HG03442 (cell line): ENCODE results near the gene OR2A12.
"Not testable (repeated sequence)": the region's sequence is repeated elsewhere in the genome, so short reads cannot be mapped to it uniquely, and the experiment has no call there.

ENCODE experiments used
- ATAC-seq: cut with Tn5 transposase; IDR thresholded peaks from one replicate; pipeline ENCODE4 v1.9.1; 2021; ENCODE audit warnings: mild to moderate bottlenecking, moderate library complexity; ENCODE audit not compliant: unreplicated experiment

Gene OR2A12

DNA sequence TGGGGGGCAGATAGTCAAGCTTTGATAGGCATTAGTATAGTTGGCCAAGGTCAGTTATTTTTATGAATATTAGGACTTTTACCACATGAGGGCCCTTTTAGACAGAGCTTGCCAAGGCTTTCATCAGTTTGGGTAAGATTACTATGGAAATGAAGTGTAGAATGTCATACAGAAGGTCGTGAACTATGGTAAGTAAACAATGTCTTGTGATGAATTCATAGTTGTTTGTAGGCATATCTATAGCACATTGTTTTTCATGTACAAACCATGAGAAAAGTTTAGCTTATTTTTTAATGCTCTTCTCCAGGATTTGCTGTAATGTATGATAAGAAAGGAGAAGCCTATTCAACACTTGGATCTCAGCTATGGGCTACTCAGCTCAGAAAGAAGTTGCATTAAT, 27.6 kb downstream of the OR2A12 start:
- ATAC-seq: no peak

DNA sequence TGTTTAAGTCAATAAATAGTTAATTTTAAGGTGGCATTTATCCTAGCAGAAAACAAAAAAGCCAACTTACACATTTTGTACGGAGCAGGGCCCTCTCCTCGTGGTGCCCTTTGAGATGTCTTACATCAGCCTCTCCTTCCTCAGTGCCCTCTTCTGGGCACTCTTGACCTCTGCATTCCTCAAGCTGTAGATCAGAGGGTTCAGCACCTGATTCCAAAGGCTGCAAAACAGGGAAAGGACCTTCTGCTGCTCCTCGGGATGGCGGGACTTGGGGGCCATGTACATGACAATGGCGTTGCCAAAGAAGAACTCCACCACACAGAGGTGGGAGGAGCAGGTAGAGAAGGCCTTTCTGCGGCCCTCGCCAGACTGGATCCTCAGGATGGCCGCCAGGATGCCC, 32.3 kb downstream of the OR2A12 start:
- no peak for ATAC-seq

DNA sequence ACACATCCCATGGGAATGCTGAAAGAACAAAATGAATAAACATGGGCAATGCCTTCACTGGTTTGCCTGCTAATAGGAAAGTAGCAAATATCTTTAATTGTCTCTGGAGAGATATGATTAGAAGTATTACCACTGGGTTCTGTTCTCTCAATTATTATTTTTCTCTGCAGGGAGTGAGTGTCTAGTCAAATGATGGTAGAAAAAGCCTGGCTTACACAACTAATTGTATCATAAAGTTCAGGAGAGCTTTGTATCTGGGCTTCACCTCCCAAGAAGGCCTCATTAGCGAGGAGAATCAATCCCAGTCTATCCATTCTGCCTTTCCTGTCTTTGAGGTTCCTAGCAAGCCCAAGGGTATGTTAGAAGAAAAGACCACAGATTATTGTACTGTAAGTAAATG, 36.8 kb downstream of the OR2A12 start, which contains the start of gene OR2A14:
OR2A14 (plus strand) TSS at position 301 of the 400 bp plus-strand sequence. CDS start 5,937 bp downstream, outside the sequence.
- no peak for ATAC-seq

DNA sequence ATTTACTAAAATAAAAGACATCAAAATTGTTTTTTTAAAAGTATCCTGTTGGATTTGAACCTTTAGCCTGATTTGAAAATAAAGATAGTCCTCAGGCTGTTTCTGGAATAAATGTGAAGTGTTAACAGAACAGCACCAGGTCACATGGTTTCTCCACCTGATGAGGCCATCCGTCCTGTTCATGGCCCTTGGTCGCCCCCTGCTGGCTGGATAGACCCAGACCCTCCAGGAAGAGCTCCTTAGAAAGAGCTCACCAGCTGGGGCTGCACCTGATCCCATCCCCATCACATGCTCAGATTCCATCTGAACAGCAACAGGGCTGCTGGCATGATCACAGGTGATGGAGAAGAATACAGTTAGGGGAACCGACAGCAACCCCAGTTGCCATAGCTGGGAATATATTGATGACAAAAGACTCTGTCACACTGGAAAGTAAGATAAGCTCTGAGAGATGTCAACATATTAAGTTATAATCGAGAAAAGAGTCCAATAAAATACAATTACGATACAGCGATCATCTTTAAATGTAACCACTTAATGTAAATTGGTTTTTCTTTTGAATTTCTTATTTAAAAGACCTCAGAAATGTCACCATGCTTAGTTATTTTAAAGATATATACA, 41.7 kb downstream of the OR2A12 start:
- peak; percentile 100 for ATAC-seq

DNA sequence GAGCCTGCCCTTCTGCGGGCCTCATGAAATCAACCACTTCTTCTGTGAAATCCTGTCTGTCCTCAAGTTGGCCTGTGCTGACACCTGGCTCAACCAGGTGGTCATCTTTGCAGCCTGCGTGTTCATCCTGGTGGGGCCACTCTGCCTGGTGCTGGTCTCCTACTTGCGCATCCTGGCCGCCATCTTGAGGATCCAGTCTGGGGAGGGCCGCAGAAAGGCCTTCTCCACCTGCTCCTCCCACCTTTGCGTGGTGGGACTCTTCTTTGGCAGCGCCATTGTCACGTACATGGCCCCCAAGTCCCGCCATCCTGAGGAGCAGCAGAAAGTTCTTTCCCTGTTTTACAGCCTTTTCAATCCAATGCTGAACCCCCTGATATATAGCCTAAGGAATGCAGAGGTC, 43.5 kb downstream of the OR2A12 start:
- not testable (repeated sequence) for ATAC-seq

DNA sequence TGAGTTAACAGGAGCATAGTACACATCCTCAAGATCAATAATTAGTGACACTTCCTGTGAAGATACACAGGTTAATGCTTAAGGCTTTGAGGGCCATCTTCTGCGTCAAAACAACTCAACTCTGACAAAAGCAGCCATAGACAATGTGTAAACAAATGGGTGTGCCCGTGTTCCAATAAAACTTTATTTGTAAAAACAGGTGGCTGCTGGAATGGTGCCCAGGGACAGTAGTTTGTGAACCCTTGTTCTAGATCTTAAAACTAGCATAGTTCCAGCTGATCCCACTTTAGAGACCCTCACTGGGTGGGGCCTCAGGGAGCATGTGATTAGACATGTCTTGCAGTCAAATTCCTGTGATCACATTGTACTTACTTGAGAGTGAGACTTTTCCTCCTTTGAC, 44.7 kb downstream of the OR2A12 start:
- ATAC-seq: no peak

DNA sequence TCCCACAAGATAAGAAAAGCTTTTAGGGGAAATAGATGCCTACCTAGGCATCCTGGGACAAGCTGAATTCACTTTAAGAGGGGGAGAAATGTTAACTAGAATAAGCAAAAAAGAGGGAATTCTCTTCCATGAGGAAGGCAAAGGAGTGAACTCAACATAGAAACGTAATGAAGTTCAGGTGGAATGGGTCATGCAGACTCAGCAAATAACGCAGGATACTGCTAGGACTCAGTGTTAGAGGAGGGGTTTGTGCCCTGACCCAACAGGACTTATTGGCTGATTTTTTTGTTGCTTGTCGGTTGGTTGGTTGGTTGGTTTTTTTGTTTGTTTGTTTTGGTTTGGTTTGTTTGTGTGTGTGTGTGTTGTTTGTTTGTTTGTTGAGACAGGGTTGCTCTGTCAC, 46.2 kb downstream of the OR2A12 start:
- ATAC-seq: no peak

DNA sequence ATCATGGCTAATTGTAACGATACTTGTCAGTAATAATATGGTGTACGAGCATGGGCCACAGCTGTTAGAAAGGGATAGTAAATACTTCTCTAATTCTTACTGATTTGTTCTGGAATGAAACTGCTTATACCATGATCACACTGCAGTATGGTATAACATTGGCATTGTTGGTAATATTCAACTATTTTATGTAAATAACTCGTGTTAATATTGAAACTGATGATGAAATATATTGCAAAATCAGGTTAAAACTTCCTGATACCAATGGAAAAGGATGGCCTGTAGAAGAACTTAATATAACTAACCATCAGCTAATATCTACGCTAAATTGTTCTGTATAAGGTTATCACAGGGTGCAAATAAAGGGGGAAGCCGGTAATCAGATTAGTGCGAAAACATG, 47.2 kb downstream of the OR2A12 start:
- ATAC-seq: no peak

DNA sequence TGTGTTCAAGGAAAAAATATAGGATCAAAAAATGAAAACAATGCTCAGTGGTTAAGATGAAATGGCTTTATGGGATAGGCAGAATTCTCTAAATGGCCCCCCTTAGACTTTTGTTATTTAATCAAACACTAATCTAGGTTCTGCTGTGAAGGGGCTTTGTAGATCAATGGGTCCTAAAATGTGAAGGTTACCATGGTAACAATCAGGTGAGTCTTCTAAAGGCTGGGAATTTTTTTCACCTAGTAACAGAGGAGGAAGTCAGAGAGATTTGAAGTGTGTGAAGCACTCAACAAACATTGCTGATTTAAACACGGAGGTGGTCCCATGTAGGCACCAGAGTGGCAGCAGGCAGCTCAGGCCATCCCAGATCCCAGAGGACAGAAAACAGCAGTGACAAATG, 48.0 kb downstream of the OR2A12 start:
- no peak for ATAC-seq

DNA sequence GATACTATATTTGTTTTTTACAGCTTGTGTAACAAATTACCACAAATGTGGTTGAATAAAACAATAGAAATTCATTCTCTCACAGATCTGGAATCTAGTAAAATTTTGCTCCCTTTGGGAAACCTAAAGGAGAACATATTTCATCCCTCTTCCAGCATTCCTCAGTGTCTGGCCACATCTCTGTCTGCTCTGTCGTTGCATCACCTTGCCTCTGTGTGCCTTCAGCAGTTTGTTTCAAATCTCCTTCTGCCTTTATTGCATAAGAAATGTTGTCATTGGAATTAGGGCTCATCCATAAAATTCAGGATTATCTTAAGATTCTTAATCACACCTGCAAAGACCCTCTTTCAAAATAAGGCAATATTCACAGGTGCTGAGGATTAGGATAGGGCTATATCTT, 51.4 kb downstream of the OR2A12 start:
- no peak for ATAC-seq

DNA sequence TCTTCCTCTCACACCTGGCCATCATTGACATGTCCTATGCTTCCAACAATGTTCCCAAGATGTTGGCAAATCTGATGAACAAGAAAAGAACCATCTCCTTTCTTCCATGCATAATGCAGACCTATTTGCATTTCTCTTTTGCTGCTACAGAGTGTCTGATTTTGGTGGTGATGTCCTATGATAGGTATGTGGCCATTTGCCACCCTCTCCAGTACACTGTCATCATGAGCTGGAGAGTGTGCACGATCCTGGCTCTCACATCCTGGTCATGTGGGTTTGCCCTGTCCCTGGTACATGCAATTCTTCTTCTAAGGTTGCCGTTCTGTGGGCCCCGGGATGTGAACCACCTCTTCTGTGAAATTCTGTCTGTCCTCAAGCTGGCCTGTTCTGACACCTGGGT, 56.1 kb downstream of the OR2A12 start:
- ATAC-seq: no peak

DNA sequence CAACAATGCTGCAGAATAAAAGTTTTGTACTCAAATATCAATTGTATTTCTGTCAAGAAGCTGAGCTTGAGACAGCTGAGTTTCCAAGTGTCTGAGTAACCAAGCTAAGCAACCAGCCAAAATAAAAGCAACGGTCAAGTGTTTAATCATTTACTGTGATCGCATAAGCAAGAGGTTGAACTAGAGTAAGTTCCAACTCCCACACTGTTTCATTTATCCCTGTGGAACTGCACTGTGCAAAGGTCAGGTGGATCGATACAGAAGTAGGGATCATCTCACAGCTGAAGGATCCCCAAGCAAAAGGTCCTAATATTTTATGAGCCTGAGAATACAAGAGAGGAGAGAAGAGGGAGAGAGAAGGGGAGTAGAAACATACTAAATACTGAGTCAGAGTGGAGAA, 58.3 kb downstream of the OR2A12 start:
- ATAC-seq: no peak

DNA sequence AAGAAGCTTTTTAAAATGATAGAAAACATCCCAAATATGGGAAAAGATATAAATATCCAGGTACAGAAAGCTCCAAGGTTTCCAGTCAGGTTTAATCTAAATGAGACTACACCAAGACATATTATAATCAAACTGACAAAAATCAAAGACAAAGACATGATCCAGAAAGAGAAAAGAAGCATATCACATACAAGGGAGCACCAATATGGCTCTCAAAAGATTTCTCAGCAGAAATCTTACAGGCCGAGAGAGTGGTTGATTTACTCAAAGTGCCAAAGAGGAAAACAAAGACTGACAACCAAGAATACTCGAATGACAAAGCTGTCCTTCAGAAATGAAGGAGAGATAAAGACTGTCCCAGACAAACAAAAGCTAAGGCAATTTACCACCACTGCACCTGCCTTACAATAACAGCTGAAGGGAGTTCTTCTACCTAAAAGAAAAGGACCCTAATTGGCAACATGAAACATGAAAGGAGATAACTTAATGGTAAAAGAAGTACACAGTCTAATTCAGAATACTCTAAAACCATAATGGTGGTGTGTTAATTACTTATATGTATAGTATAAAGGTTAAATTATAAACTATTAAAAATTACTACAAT, 62.2 kb downstream of the OR2A12 start:
- ATAC-seq: no peak
